IMR-90 (cell line): ENCODE measurements around the gene CHPF. TPM values are rescaled to one million over a fixed set of nuclear protein-coding genes. Genes with fewer than 3 reads are reported as not detected.

Experiments used
- ATAC-seq: fragments of 200-7000 bp; cut with Tn5 transposase; 2 replicates; pipeline ENCODE4 v1.9.1; 2020; ENCODE audit warnings: low read depth, mild to moderate bottlenecking, moderate library complexity
- BruUV-seq: library from RNA; stranded (reverse); fragments of 400-500 nt; replicated peaks from 2 replicates; lab custom pipeline; 2021; lab: Mats Ljungman, UMichigan
- CTCF ChIA-PET: fragments of 300-600 bp; formaldehyde crosslinking; extraction: SDS; loops from one replicate; lab custom pipeline; 2021; ENCODE audit warnings: antibody characterized with exemption; lab: Yijun Ruan, JAX
- POLR2A ChIA-PET: fragments of 300-600 bp; sonication (Branson Sonifier 250); formaldehyde crosslinking; loops from one replicate; lab custom pipeline; 2022; ENCODE audit warnings: antibody characterized with exemption; ENCODE audit not compliant: unreplicated experiment; lab: Charles Lee
- DNase-seq: peaks from one replicate; pipeline ENCODE4 v3.0.0; 2013
- H2AFZ ChIP-seq: replicated peaks from 2 replicates; pipeline ENCODE3; 2013; ENCODE audit warnings: low read length, mild to moderate bottlenecking; ENCODE audit not compliant: poor library complexity
- H2AK5ac ChIP-seq: 2 replicates; pipeline ENCODE4 v1.6.1; 2013; ENCODE audit warnings: low read depth, low read length, inconsistent platforms
- H2AK9ac ChIP-seq: replicated peaks from 2 replicates; pipeline ENCODE3; 2013; ENCODE audit warnings: mild to moderate bottlenecking, low read depth, low read length, moderate library complexity; ENCODE audit not compliant: poor library complexity
- H2BK120ac ChIP-seq: 2 replicates; pipeline ENCODE4 v1.6.1; 2013; ENCODE audit warnings: low read depth, low read length, inconsistent platforms
- H2BK15ac ChIP-seq: 3 replicates; pipeline ENCODE4 v1.6.1; 2013; ENCODE audit warnings: low read depth, low read length, inconsistent platforms
- H2BK20ac ChIP-seq: 2 replicates; pipeline ENCODE4 v1.6.1; 2013; ENCODE audit warnings: low read depth, mild to moderate bottlenecking, inconsistent platforms, low read length, moderate library complexity
- H2BK5ac ChIP-seq: 2 replicates; pipeline ENCODE4 v1.6.1; 2013; ENCODE audit warnings: mild to moderate bottlenecking, low read depth, low read length, inconsistent platforms; ENCODE audit not compliant: poor library complexity, severe bottlenecking
- H3K14ac ChIP-seq: replicated peaks from 2 replicates; pipeline ENCODE4 v1.6.1; 2013; ENCODE audit warnings: low read depth, low read length, inconsistent platforms
- H3K18ac ChIP-seq: 2 replicates; pipeline ENCODE4 v1.6.1; 2013; ENCODE audit warnings: low read depth, low read length, control low read depth
- H3K23ac ChIP-seq: 2 replicates; pipeline ENCODE4 v1.6.1; 2013; ENCODE audit warnings: low read depth, low read length, inconsistent platforms
- H3K27ac ChIP-seq: 2 replicates; pipeline ENCODE4 v1.5.1; 2013; ENCODE audit warnings: mild to moderate bottlenecking, control low read depth, low read length; ENCODE audit not compliant: insufficient read depth
- H3K27me3 ChIP-seq: 2 replicates; pipeline ENCODE4 v1.6.1; 2013; ENCODE audit warnings: low read length; ENCODE audit not compliant: control insufficient read depth, insufficient read depth
- H3K36me3 ChIP-seq: 2 replicates; pipeline ENCODE4 v1.6.1; 2013; ENCODE audit warnings: low read length, mixed read lengths; ENCODE audit not compliant: control insufficient read depth, insufficient read depth
- H3K4ac ChIP-seq: 2 replicates; pipeline ENCODE4 v1.6.1; 2013; ENCODE audit warnings: low read depth, low read length, inconsistent platforms
- H3K4me1 ChIP-seq: 2 replicates; pipeline ENCODE4 v1.6.1; 2013; ENCODE audit warnings: low read length, mixed read lengths; ENCODE audit not compliant: control insufficient read depth, insufficient read depth
- H3K4me2 ChIP-seq: 2 replicates; pipeline ENCODE4 v1.6.1; 2013; ENCODE audit warnings: low read depth, mild to moderate bottlenecking, control low read depth, low read length, moderate library complexity
- H3K4me3 ChIP-seq: 2 replicates; pipeline ENCODE4 v1.5.1; 2013; ENCODE audit warnings: low read depth, mild to moderate bottlenecking, control low read depth, low read length, moderate library complexity; ENCODE audit not compliant: insufficient read depth
- H3K56ac ChIP-seq: 2 replicates; pipeline ENCODE4 v1.6.1; 2013; ENCODE audit warnings: low read length, inconsistent platforms; ENCODE audit not compliant: insufficient read depth; ENCODE audit errors: extremely low read depth
- H3K79me1 ChIP-seq, 2 experiments: 2 replicates each; pipeline ENCODE4 v1.6.1; 2013; ENCODE audit warnings: low read length in 2 of 2, inconsistent platforms in 1 of 2, low read depth in 1 of 2
- H3K9ac ChIP-seq: 2 replicates; pipeline ENCODE4 v1.6.1; 2013; ENCODE audit warnings: low read depth, low read length, control low read depth
- H3K9me1 ChIP-seq: 2 replicates; pipeline ENCODE4 v1.6.1; 2013; ENCODE audit warnings: low read length, inconsistent platforms; ENCODE audit not compliant: insufficient read depth
- H3K9me3 ChIP-seq: 2 replicates; pipeline ENCODE4 v1.6.1; 2013; ENCODE audit warnings: low read length; ENCODE audit not compliant: control insufficient read depth, insufficient read depth
- H4K20me1 ChIP-seq: 2 replicates; pipeline ENCODE4 v1.6.1; 2013; ENCODE audit warnings: low read length, inconsistent platforms; ENCODE audit not compliant: insufficient read depth
- H4K5ac ChIP-seq: 2 replicates; pipeline ENCODE4 v1.6.1; 2013; ENCODE audit warnings: mild to moderate bottlenecking, low read depth, low read length, control low read depth
- H4K8ac ChIP-seq, 2 experiments: 2 replicates each; pipeline ENCODE4 v1.6.1; 2013; ENCODE audit warnings: low read depth in 2 of 2, low read length in 2 of 2, control low read depth in 1 of 2, inconsistent platforms in 1 of 2
- H4K91ac ChIP-seq: 2 replicates; pipeline ENCODE4 v1.6.1; 2013; ENCODE audit warnings: low read depth, low read length, inconsistent platforms; ENCODE audit not compliant: insufficient read depth
- MAFK ChIP-seq: IDR thresholded peaks from 2 replicates; pipeline ENCODE4 v1.6.1; 2012; ENCODE audit warnings: low read depth, low read length, improper control_type of control experiment
- MAZ ChIP-seq: IDR thresholded peaks from 2 replicates; pipeline ENCODE4 v1.6.1; 2012; ENCODE audit warnings: low read depth, mild to moderate bottlenecking, low read length, improper control_type of control experiment, moderate library complexity, borderline replicate concordance
- MXI1 ChIP-seq: IDR thresholded peaks from 2 replicates; pipeline ENCODE4 v1.6.1; 2012; ENCODE audit warnings: low read depth, mild to moderate bottlenecking, low read length, moderate library complexity, borderline replicate concordance
- POLR2A ChIP-seq: IDR thresholded peaks from 2 replicates; pipeline ENCODE4 v1.6.1; 2012; ENCODE audit warnings: mild to moderate bottlenecking, low read depth, low read length
- SMC3 ChIP-seq: fragments of 150-350 bp; IDR thresholded peaks from 2 replicates; pipeline ENCODE4 v1.6.1; 2016; ENCODE audit warnings: low read depth, mild to moderate bottlenecking, antibody characterized with exemption, low read length, moderate library complexity
- dilution Hi-C: fragments of 300-500 bp; cut with HindIII; formaldehyde crosslinking; loops from one replicate; pipeline ENCODE4 v1.14.3; 2018; ENCODE audit warnings: low sequenced_read_pairs; ENCODE audit not compliant: unreplicated experiment
- in situ Hi-C: fragments of 300-500 bp; cut with MboI; formaldehyde crosslinking; loops from 3 replicates; pipeline ENCODE4 v1.14.3; 2019; ENCODE audit warnings: low sequenced_read_pairs, inconsistent platforms, mixed read lengths
- intact Hi-C: fragments of 100-400 bp; cut with micrococcal nuclease; formaldehyde crosslinking; loops from 2 replicates; pipeline ENCODE4 v1.10.0; 2022
- polyA plus RNA-seq, 3 experiments: library from polyadenylated mRNA; depleted of rRNA; stranded (reverse); fragments of >200 nt; gene quantifications; 2 replicates each; pipeline ENCODE4 v1.2.3, GENCODE V29; 2012; ENCODE audit warnings: low replicate concordance in 1 of 3
- total RNA-seq: library from RNA; depleted of rRNA; stranded (reverse); fragments of >200 nt; gene quantifications from 2 replicates; pipeline ENCODE4 v1.2.3, GENCODE V29; 2012

The CHPF gene
- total and polyA plus RNA-seq, 2 of the 4 experiments (the other 2 are of a cell fraction) = 24.0 to 115 TPM

DNA sequence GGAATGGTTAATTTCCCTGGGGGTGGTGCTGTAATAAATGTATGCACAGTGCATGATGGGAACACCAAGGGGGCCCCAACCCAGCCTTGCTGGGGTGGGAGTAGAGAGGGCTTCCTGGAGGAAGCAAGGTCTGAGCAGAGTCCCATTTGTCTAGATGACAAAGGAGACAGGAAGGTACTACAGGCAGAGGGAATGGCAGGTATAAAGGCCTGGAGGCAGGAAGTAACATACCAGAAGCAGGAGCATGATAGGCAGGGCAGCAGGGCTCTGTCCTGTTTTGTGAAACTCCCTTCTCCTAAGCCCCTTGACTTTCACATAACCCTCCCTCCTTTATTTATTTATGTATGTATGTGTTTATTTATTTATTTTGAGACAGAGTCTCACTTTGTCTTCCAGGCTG, 41.0 kb downstream of the CHPF start:
- in situ Hi-C loops = no loop called here
- H3K4me1 ChIP-seq = peaks cover 9% of the 10 kb centered on the region
- TF ChIP-seq MAZ (no peak), SMC3 (no peak), POLR2A (no peak), MXI1 (no peak), MAFK (no peak)
- no peak overlapping the region for H2BK15ac ChIP-seq
- dilution Hi-C loops = no loop called here
- no peaks in the 10 kb centered on the region for H3K27me3 ChIP-seq
- H2AK9ac ChIP-seq = no peak overlapping the region
- no peak overlapping the region for H3K18ac ChIP-seq
- no peaks in the 10 kb centered on the region for H3K9me3 ChIP-seq
- ATAC-seq = no peak
- H3K9ac ChIP-seq = no peak overlapping the region
- peaks cover 18 to 32% of the 10 kb centered on the region in 2 experiments for H3K79me1 ChIP-seq
- H4K20me1 ChIP-seq = no peaks in the 10 kb centered on the region
- H3K56ac ChIP-seq = no peak overlapping the region
- ChIA-PET CTCF (interaction anchor here (0.6 kb wide), 1 partner anchor 325 kb away, joined by 3 read pairs; no protein-coding TSS in a partner anchor), POLR2A (no interaction called here)
- H3K4ac ChIP-seq = no peak overlapping the region
- H4K5ac ChIP-seq = no peak overlapping the region
- H2AFZ ChIP-seq = no peak overlapping the region
- no peak overlapping the region for H3K23ac ChIP-seq
- H4K91ac ChIP-seq = no peak overlapping the region
- H3K14ac ChIP-seq = no peak overlapping the region
- BruUV-seq = no TSS peak
- H2BK120ac ChIP-seq = no peak overlapping the region
- H2AK5ac ChIP-seq = no peak overlapping the region
- no peak overlapping the region for H4K8ac ChIP-seq
- H3K4me2 ChIP-seq = no peak overlapping the region
- H2BK5ac ChIP-seq = no peak overlapping the region
- H3K36me3 ChIP-seq = peaks cover 44% of the 10 kb centered on the region
- intact Hi-C loops = no loop called here
- no peak overlapping the region for H3K4me3 ChIP-seq
- no peak overlapping the region for H2BK20ac ChIP-seq
- DNase-seq = no peak
- H3K9me1 ChIP-seq = peaks cover 12% of the 10 kb centered on the region
- no peak overlapping the region for H3K27ac ChIP-seq
